ENCODE measurements around the gene SLC25A45.

SLC25A45 gene

GRCh38 chr11:65382033-65382803, at the start of gene SLC25A45:
Gene SLC25A45, minus strand, starts transcription at chr11:65382646. Its CDS starts 695 bp downstream, at chr11:65381951.
- ATAC-seq, result peak; percentile 88
- DNase-seq, result peak; percentile 94

GRCh38 chr11:65431451-65432099, 49.1 kb upstream of the SLC25A45 start:
- DNase-seq, result no peak
- peak; percentile 37 for ATAC-seq

- ATAC-seq (no peak), DNase-seq (no peak)
These were observed 48.2 kb upstream of the SLC25A45 start for GRCh38 chr11:65430406-65431217.

GRCh38 chr11:65429724-65430405, 47.4 kb upstream of the SLC25A45 start:
- DNase-seq (peak; percentile 64), ATAC-seq (no peak)

- no peak for DNase-seq
These were observed 46.7 kb upstream of the SLC25A45 start for GRCh38 chr11:65429068-65429681.

GRCh38 chr11:65428578-65429067, 46.2 kb upstream of the SLC25A45 start:
- no peak for ATAC-seq
- DNase-seq, result no peak

More at GRCh38 chr11:65429068-65429681, 46.7 kb upstream of the SLC25A45 start:
- no peak for ATAC-seq

- peak; percentile 16 for ATAC-seq
- peak; percentile 59 for DNase-seq
These were observed 45.5 kb upstream of the SLC25A45 start for GRCh38 chr11:65427691-65428577.

- DNase-seq (peak; percentile 61), ATAC-seq (no peak)
These were observed 44.6 kb upstream of the SLC25A45 start for GRCh38 chr11:65426839-65427690.

GRCh38 chr11:65425971-65426838, 43.8 kb upstream of the SLC25A45 start:
- DNase-seq (no peak), ATAC-seq (peak; percentile 34)

GRCh38 chr11:65425105-65425970, 42.9 kb upstream of the SLC25A45 start:
- peak; percentile 76 for DNase-seq
- ATAC-seq, result peak; percentile 38

GRCh38 chr11:65424205-65425104, 42.0 kb upstream of the SLC25A45 start:
- ATAC-seq, result no peak

GRCh38 chr11:65423516-65424204, 41.2 kb upstream of the SLC25A45 start:
- no peak for ATAC-seq
- DNase-seq, result no peak

More at GRCh38 chr11:65424205-65425104, 42.0 kb upstream of the SLC25A45 start:
- peak; percentile 77 for DNase-seq

GRCh38 chr11:65422633-65423515, 40.4 kb upstream of the SLC25A45 start, which contains the start of gene NEAT1:
Gene NEAT1, plus strand, starts transcription at chr11:65422798.
- DNase-seq, result peak; percentile 98
- ATAC-seq, result peak; percentile 2

All from stimulated activated naive CD8-positive, alpha-beta T cell treated with anti-CD3 and anti-CD28 coated beads, Interleukin-15, Interleukin-2, amounts not matched to agents 100 U/mL and 50 U/mL, for 24 hours (primary cell).